Activated CD8-positive, alpha-beta memory T cell treated with anti-CD3 and anti-CD28 coated beads, Interleukin-2, amount 50 U/mL, for 48 hours (primary cell): Measurements from ENCODE around the gene BCKDHB.
"Not testable (repeated sequence)": the region's sequence is repeated elsewhere in the genome, so short reads cannot be mapped to it uniquely, and the experiment has no call there.

Source experiments
- DNase-seq: peaks from one replicate; pipeline ENCODE4 v3.0.0-alpha.2; 2020

BCKDHB gene

DNA sequence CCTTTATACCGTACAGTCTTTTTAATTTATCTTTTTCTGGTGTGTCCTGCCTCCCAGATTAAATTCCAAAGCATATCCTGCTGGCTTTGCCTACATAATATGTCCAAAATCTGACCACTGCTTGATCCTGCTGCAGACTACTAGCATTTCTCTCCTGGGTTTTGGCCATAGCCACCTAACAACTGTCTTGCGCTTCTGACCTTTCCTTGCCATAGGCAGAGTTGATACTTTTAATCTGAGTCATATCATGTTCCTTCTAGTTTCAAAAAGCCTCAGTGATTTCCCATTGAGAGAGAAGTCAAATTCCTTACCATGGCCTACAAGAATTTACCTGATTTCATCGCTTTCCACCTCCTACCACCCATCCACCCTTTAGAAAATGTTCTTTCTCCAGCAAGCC, 104.8 kb downstream of the BCKDHB start:
- DNase-seq, result no peak

DNA sequence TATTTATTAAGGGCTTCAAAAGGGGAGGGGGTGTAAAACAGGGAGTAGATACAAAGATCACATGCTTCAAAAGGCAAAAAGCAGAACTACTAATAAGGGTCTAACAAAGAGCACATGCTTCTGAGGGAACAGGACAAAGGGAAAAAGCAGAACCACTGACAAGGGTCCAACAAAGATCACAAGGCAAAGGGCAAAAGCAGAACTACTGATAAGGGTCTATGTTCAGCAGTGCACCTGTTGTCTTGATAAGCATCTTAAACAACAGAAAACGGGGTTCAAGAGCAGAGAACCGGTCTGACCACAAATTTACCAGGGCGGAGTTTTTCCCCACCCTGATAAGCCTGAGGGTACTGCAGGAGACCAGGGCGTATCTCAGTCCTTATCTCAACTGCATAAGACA, 105.4 kb downstream of the BCKDHB start:
- not testable (repeated sequence) for DNase-seq

DNA sequence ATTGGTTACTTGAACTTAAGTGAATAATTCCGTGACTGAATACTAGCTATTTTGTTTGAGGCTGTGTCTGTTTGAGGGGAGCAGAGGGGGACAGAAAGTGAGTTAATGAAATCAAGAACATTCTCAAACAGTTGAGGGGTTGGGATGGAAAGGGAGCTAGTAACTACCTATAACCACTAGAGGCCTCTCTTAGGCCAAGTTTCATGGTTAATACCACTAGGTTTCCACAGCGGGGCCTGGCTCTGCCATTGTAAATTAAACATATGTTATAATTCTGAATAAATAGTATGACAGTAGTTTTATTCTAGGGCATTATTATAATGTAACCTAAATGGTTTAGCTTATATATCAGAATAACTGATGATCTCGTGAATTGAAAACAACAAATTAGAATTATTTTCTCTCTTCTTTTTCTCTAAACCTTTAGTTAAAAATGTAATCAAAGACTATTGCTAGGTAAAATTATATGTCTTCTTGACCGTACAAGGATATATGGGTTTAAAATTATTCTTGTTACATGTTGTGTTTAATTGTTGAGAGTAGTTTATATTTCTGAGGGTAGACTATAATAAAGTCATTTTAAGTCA, 108.1 kb downstream of the BCKDHB start:
- no peak for DNase-seq

DNA sequence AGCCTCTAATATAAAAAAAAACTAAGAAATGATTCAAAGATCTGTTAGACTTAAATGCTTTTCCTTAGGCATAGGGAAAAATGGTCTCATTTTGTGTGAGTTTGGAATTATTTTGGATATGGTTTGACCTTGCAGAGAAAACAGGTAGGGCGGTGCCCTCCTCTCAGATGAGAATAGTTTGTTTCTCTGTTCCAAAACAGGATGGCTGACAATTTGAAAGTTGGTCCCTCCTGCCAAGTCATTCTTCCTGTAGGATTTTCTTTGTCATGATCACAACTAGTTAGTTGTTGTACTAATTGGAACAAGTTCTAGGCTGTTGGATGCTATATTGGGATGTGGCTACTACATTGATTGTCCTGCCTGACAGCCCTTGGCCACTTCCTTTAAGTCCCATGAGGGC, 108.6 kb downstream of the BCKDHB start:
- DNase-seq, result no peak

DNA sequence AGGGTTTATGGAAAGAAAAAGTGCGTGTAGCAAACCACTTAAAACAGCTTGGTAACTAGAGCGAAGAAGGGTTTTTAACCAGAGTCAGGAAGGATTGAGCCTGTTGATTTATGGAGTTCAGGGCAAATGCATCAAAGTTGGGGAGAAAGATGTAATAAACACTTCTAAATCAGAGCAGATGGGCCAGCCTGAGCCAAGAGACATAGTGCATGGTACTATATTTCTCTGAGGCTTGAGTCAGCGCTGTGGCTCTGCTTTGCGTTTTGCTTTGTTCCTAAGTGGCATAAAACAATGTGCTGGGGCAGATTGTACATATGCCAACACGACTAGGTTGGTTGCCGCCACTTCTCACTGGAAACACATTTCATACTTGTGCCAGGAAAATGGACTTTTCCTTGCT, 111.3 kb downstream of the BCKDHB start:
- no peak for DNase-seq

DNA sequence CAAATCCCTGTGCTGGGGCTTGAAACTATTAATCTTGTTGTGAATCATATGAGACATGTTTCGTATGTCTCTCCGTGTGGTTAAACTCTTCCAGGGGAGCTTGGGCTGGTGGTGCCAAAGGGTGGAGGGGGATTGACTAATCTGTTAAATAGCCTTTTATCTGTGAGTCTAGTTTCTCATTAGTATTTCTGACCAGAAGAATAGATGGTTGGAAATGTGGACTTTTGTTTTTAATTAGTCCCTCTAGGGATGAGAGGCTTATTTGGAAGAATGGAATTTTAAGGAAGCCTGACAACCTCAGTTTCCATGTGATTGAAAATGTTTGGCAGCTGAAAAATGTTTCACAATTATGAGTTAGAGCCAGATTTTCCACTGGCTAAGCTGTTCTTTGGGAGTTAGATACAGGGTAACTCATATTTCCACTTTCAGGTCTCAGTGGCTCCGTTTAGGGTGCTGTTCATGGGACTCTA, 117.3 kb downstream of the BCKDHB start:
- DNase-seq, result no peak

DNA sequence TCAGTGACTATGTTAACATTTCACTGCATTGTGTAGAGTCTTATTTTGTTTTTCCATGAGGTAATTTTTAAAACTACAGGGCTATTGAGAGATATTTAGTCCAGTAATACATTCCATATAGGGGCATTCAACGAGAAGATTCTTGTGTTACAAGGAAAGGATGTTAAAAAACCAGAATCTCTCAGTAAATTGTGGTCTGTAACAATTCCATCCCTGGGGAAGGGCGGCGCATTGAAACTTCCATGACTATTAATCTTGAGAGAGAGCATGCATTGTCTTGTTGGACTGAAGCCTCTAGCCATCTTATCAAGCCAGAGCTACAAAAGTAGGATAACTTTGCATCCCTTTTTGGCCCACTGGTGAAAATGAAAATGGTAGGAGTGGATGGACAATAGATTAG, 119.7 kb downstream of the BCKDHB start:
- no peak for DNase-seq

DNA sequence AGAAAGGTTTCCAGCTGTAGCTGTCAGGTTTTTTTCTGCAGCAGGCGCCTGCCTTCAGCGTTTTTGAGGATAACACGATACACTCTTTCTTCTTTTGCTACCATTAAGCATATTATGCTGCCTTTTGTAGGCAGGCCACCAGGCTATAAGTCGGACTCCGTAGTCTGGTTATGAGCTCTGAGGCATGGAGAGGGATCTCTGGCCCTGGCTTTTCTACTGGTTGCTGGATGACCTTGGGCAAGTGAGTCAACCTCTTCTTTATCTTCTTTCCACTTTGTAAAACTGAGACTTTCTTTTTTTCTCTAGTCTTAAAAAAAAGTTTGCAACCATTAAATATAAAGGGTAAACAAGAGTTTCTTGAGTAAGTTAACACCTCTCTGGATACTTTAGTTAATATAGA, 120.2 kb downstream of the BCKDHB start:
- DNase-seq, result no peak

DNA sequence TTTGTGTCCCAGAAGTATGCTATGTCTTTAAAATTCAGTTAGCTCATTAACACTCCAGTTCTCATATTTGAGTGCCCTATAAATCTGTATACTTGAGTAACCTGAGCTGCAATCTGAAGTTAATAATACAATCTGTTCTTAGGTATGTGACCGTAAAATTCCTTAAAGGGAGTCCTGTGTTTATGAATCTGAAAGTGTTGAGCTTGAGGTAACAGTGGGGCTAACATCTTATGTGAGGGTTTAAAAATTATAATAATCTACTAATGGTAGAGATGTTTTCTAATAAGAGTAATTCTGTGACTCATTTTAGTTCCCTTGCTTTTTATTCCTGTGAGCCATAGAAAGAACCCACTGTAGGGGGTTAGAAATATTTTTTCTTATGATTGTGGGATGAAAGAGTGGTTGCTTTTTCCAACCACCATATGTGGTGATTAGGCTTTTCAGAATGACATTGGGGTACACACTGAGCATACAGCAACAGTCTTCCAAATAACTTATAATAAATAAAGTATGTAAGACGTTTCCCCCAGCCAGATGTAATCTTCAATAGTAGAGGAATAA, 121.2 kb downstream of the BCKDHB start:
- DNase-seq, result no peak

DNA sequence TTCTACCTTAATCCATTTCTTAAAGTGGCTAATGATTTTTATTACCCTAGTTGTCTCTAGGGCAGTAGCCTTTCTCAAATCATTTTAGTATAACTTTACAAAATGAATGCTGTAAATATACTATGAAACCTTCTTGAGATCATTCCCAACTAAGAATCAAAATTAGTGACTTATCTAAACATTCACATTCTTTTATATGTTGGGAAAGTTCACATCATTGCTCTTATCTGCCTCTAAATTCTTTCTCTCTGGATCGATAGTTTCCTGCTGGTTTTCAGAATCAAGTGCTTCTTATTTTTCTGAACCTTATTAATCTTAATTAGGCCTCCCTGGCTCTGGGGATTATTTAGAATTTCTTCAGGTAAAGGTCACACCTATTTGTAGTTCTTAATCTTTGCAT, 126.8 kb downstream of the BCKDHB start:
- no peak for DNase-seq

DNA sequence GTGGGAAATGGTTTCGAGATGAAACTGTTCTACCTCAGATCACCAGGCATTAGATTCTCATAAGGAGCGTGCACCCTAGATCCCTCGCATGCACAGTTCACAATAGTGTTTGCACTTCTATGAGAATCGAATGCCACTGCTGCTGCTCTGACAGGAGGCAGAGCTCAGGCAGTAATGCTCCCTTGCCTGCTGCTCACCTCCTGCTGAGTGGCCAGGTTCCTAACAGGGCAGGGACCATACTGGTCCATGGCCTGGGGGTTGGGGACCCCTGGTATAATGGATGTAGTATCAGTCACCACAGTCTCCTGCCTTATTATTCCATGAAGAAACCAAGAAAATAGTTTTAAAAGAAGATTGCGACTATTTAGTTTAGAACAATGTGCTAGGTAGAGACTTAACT, 127.5 kb downstream of the BCKDHB start:
- DNase-seq, result no peak

DNA sequence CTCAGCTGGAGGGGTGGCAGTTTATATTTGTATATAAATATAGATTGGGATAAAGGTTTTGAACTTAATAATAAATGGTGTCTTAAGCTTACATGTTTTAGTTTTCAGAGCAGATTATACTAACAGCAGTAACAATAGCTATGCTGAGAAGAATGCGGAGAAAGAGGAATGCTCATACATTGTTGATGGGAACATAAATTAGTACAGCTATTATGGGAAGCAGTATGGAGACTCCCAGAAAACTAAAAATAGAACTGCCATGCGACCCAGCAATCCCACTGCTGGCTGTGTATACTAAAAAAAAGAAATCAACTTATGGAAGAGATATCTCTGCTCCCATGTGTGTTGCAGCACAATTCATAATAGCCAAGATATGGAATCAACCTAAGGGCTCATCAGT, 127.9 kb downstream of the BCKDHB start:
- no peak for DNase-seq

DNA sequence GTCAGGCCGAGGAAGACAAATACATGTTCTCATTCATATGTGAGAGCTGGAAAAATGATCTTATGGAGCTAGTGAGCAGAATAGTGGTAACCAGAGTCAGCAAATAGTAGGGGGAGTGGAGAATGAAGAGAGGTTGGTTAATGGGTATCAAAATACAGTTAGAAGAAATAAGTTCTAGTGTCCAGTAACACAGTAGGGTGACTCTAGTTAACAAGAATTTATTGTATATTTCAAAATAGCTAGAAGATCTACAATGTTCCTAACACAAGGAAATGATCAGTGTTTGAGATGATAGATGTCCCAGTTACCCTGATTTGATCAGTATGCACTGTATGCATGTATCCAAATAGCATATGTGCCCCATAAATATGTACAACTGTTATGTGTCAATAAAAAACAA, 128.4 kb downstream of the BCKDHB start:
- no peak for DNase-seq

DNA sequence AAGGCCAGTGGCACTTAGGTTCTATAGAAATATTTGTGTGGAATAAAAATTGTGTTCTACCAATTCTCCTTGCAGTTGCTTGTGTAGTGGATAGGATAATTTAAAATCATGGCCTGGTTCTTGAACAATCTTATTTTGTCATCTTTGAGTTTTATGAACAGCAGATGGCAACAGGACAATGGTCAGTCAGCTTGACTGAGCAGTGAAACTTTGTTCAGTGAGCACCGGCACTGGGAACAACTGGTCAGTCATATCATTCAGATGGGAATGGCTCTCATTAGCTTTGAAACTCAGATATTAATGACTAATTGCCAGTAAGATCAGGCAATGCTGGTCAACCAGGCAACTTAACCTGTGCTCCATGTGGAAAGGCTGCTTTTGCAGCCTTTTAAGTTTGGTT, 129.2 kb downstream of the BCKDHB start:
- no peak for DNase-seq

DNA sequence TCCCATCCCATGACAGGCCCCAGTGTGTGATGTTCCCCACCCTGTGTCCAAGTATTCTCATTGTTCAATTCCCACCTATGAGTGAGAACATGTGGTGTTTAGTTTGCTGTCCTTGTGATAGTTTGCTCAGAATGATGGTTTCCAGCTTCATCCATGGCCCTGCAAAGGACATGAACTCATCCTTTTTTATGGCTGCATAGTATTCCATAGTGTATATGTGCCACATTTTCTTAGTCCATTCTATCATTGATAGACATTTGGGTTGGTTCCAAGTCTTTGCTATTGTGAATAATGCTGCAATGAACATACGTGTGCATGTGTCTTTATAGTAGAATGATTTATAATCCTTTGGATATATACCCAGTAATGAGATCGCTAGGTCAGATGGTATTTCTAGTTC, 132.3 kb downstream of the BCKDHB start:
- not testable (repeated sequence) for DNase-seq

DNA sequence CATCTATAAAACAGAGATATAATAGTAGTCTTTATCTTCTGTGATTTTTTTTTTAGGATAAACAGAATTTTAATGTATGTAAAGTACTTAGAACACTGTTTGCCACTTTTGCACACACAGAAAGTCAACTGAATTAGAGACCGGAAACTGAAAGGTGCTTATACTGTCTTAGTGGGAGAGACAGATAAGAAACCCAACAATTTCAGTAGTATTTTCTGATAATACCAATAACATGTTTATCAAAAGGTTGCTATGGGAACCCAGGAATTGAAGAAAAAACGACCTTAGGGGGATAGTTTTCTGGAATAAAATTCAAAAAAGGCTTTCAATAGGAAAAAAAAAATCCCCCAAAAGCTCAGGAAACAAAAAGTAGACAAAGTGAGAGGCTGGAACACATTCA, 138.6 kb downstream of the BCKDHB start:
- DNase-seq, result no peak

DNA sequence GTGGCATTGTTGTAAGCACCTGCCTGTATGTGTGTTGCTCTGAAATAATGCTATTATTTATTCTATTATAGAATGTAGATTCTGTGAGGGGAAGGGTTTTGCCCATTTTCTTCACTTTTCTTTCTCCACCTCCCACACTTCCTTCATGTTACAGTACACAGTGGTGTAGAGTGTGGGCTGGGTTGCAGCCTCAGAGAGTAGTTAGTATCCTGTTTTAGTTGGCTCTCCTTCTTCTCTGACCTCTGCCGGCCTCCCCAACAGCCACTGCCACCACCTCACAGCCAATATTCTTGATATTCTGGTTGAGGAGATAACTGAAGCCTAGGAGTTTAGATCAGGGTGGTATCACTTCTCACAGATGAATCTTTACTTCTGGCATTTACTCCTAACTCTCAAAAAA, 143.4 kb downstream of the BCKDHB start:
- no peak for DNase-seq

DNA sequence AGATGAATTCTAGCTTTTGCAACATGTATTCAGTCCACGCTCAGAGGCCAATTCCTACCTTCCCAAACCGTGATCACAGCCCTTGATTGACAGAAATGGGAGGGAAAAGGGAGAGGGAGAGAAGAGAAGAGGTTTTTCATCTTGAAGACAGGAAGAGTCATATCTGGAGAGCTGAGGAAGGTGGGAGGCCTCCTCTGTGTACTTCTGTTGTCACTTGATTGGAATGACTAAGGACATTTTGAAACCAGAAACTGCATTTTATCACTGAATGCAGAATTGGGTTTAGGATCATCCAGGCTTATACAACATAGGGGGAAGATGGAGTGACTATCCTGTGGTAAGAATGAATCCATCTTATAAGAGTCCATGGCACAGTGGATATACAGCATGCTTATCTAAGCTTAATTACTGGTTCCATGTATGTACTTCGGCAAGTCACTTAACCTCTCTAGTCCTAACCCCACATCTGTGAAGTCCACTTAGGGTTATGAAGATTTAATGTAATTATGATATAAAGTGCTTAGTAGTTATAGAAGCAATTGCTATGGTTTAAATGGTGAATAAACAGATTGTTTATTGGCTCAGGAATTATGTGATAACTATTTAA, 144.0 kb downstream of the BCKDHB start:
- no peak for DNase-seq

DNA sequence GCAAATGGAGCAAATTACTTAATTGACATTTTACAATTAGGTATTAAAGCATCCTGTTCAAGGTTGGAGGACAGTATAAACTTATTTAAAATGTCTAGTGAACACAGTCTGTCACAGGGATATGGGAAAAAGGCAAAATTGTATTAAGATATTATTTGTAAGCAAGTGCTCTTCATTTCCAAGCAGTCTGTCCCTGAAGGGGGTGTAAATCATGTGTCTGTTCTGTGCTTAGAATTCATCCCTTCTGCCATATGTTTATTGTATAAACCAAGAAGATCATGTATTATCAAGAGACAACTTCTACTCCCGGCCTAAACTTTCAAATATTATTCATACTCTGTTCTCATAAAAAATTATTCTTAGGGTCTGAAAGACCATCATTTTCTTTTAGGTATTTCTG, 144.8 kb downstream of the BCKDHB start:
- no peak for DNase-seq

DNA sequence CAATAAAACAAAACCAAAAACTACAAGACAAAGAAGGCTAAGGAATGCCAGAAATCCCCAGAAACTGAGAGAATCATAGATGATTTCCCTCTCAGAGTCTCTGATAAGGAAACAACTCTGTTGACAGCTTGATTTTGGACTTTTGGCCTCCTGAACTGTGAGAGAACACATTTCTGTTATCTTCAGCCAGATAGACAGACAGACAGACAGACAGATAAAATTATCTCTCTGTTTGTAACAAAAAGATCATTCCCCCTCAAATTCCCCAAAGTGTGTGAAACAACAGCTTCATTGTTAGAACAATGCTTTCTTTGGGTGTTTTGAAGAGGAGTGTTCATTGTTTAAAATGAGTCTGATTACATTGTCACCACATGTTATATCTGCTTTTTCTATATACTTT, 148.2 kb downstream of the BCKDHB start:
- no peak for DNase-seq

DNA sequence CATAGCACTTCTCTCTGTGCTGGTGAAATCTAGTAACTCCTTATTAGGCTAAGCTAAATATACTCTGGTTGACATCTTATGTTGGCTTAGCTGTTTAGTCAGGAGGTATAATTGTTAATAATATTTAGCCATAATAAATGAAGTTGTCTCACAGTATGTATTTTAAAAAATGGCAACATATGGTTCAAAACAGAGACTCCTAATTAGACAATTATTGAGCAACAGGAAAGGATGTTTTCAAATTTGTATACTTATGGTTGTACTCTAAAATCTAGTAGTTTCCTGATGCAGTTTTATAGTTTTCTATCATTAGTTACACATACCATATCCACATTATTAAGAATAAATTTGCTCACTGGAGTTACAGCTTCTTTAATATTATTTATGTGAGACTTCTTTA, 150.2 kb downstream of the BCKDHB start:
- DNase-seq, result no peak

DNA sequence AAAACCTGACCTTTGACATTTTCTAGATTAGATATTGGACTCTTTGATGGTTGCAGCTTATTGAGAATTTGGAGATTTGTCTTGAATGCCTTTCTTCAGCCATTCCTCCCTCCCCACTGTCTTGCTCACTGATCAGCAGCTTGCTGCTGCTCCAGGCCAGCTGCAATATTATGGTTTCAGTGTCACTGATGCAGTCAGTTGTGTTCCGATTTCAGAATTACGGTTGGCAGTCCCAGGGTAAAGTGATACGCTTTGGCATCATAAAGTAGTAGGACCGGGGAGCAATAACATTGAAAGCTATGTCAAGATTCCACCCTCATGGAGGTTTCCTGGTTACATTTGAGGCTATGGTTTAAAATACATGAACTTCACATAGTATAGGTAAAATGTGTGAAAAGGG, 152.6 kb downstream of the BCKDHB start:
- DNase-seq, result no peak

DNA sequence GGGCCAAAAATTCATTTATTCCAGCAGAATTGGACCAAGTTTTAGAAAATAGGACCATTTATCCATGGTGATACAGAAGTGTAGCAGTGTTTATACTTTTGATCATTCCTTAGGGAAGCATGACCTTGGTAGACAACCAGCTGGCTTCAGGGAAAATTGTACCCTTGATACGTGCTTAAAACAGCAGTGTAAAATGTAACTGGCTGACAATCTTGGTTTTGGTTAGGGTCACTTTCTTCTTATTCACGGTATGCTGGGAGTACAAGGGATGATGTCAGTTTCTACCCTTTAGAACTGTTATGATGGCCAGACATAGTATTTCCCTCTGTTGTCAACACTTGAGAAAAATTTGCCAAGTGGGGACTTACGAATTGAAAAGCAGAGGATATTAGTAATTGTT, 157.1 kb downstream of the BCKDHB start:
- no peak for DNase-seq

DNA sequence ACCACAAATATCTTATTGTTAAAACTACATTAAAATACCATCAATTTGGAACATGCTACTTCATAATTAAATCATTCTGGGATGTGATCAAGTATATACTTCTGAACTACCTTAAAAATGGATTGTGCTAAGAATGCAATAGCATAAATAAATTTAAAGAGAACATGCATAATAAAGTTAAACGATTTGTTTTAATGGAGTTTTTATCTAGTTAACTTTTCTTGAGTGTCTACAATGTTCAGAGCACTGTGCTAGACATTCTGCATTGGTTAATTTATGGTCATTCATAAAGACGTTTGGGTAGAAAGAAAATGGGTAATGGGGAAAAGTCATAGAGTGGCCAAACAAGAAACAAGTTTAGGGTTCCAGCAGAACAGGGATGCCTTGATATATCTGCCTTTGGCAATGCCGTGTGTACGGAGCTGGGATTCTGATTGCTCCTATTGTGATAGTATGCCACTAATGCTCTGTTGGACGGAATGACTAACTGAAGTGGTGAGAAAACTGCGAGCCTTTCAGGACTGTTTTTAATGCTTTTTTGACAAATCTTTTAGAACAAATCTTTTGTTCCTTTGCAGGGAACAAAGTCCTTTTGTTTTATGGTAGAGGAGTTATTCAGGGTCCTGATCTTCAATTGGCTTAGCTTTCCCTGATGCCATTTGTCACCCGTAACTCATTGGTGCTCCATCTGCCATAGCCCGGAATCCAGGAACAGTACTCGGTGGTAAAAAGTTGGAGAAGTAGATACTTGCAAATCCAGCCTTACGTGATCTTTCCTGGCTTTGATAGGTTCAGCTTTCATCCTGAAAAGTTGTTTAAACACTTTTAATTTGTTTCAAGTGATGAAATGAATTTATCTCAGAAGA, 162.6 kb downstream of the BCKDHB start:
- DNase-seq, result no peak
